Measurements from ENCODE around the gene PLXNA1.

PLXNA1 gene

GRCh38 chr3:127025456-127025855 is 42.5 kb downstream of the PLXNA1 start:
- peak; percentile 75 for DNase-seq

GRCh38 chr3:127026036-127026435 is 43.1 kb downstream of the PLXNA1 start:
- no peak for DNase-seq

- no peak for DNase-seq
Measured at GRCh38 chr3:127026661-127027060, 43.7 kb downstream of the PLXNA1 start.

- no peak for DNase-seq
Measured at GRCh38 chr3:127027061-127027735, 44.3 kb downstream of the PLXNA1 start.

GRCh38 chr3:127027811-127028548 is 45.1 kb downstream of the PLXNA1 start:
- DNase-seq: no peak

GRCh38 chr3:127028781-127029657 is 46.1 kb downstream of the PLXNA1 start:
- no peak for DNase-seq

- no peak for DNase-seq
Measured at GRCh38 chr3:127029658-127030507, 47.0 kb downstream of the PLXNA1 start.

GRCh38 chr3:127030508-127031412 is 47.8 kb downstream of the PLXNA1 start:
- no peak for DNase-seq

- no peak for DNase-seq
Measured at GRCh38 chr3:127031413-127031810, 48.5 kb downstream of the PLXNA1 start.

- DNase-seq: no peak
Measured at GRCh38 chr3:127031845-127032244, 48.9 kb downstream of the PLXNA1 start.

- DNase-seq: no peak
Measured at GRCh38 chr3:127032296-127032990, 49.5 kb downstream of the PLXNA1 start.

All from DMS79 treated with DMSO at 0.1 percent for 48 hours (cell line).